Left ventricle myocardium inferior (tissue), 1 donor: ENCODE data around the gene FAIM2. TPM values are rescaled to one million over a fixed set of nuclear protein-coding genes. Genes with fewer than 3 reads are reported as not detected.

ENCODE experiments used
- DNase-seq: peaks from one replicate; pipeline ENCODE4 v3.0.0-alpha.2; 2020
- H3K27ac ChIP-seq: fragments of 200-600 bp; replicated peaks from 2 replicates; pipeline ENCODE4 v1.8.0; 2021
- H3K27me3 ChIP-seq: fragments of 200-600 bp; 2 replicates; pipeline ENCODE4 v1.8.0; 2021; ENCODE audit warnings: low read depth
- H3K36me3 ChIP-seq: fragments of 200-600 bp; 2 replicates; pipeline ENCODE4 v1.8.0; 2021
- H3K4me1 ChIP-seq: fragments of 200-600 bp; 2 replicates; pipeline ENCODE4 v1.8.0; 2021
- H3K4me3 ChIP-seq: fragments of 200-600 bp; 2 replicates; pipeline ENCODE4 v1.8.0; 2021; ENCODE audit warnings: mild to moderate bottlenecking, moderate library complexity
- H3K9me3 ChIP-seq: fragments of 200-600 bp; replicated peaks from 2 replicates; pipeline ENCODE4 v1.8.0; 2021
- CTCF ChIP-seq: fragments of 200-600 bp; IDR thresholded peaks from 2 replicates; pipeline ENCODE4 v1.8.0; 2021; ENCODE audit warnings: antibody characterized with exemption, mild to moderate bottlenecking, borderline replicate concordance
- intact Hi-C: fragments of 100-400 bp; cut with micrococcal nuclease; formaldehyde crosslinking; loops from one replicate; pipeline ENCODE4 v1.11.0; 2022
- total RNA-seq: library from RNA; stranded (reverse); fragmentation: NEBNext Ultra II Directional; extraction: Animal tissue kit (Norgen Biotek cat#: 25700); gene quantifications from one replicate; pipeline ENCODE4 v1.2.1, GENCODE V29; 2021
- donor health status: DM: no; HTN: yes; CAD: no; lungs with severe emphysema.

The FAIM2 gene
- total RNA-seq, 1 donor from 2014 or later, result 7.4 TPM

- DNase-seq, result no peak
- Histone ChIP-seq H3K9me3 (no peaks in the 10 kb centered on the region), H3K36me3 (no peaks in the 10 kb centered on the region), H3K4me1 (no peaks in the 10 kb centered on the region), H3K27ac (no peak overlapping the region), H3K27me3 (peaks cover 53% of the 10 kb centered on the region), H3K4me3 (no peak overlapping the region)
- no peak for TF ChIP-seq CTCF
- intact Hi-C loops, result no loop called here
Observed at GRCh38 chr12:49889361-49890095, 14.2 kb downstream of the FAIM2 start.

- H3K27me3 ChIP-seq, result peaks cover 62% of the 10 kb centered on the region
- no peaks in the 10 kb centered on the region for H3K9me3 ChIP-seq
- H3K4me1 ChIP-seq, result no peaks in the 10 kb centered on the region
- intact Hi-C loops, result no loop called here
- TF ChIP-seq CTCF, result no peak
- no peak overlapping the region for H3K4me3 ChIP-seq
- H3K27ac ChIP-seq, result no peak overlapping the region
- H3K36me3 ChIP-seq, result no peaks in the 10 kb centered on the region
- no peak for DNase-seq
Observed at GRCh38 chr12:49888461-49889151, 15.1 kb downstream of the FAIM2 start.

GRCh38 chr12:49887536-49888401 is 15.9 kb downstream of the FAIM2 start:
- no peaks in the 10 kb centered on the region for H3K36me3 ChIP-seq
- no peak overlapping the region for H3K4me3 ChIP-seq
- no peak overlapping the region for H3K27ac ChIP-seq
- H3K9me3 ChIP-seq, result no peaks in the 10 kb centered on the region
- no peak for TF ChIP-seq CTCF
- no peaks in the 10 kb centered on the region for H3K4me1 ChIP-seq
- intact Hi-C loops, result no loop called here
- no peak for DNase-seq
- peaks cover 70% of the 10 kb centered on the region for H3K27me3 ChIP-seq

- no peak for DNase-seq
- H3K4me3 ChIP-seq, result no peak overlapping the region
- no peaks in the 10 kb centered on the region for H3K4me1 ChIP-seq
- TF ChIP-seq CTCF, result no peak
- no peaks in the 10 kb centered on the region for H3K9me3 ChIP-seq
- intact Hi-C loops, result no loop called here
- no peak overlapping the region for H3K27ac ChIP-seq
- peaks cover 69% of the 10 kb centered on the region for H3K27me3 ChIP-seq
- H3K36me3 ChIP-seq, result no peaks in the 10 kb centered on the region
Observed at GRCh38 chr12:49887091-49887490, 16.6 kb downstream of the FAIM2 start.

- Histone ChIP-seq H3K9me3 (no peaks in the 10 kb centered on the region), H3K4me3 (no peak overlapping the region), H3K4me1 (no peaks in the 10 kb centered on the region), H3K27ac (no peak overlapping the region), H3K36me3 (no peaks in the 10 kb centered on the region), H3K27me3 (peaks cover 62% of the 10 kb centered on the region)
- TF ChIP-seq CTCF, result no peak
- no peak for DNase-seq
- intact Hi-C loops, result no loop called here
Observed at GRCh38 chr12:49885663-49886461, 17.8 kb downstream of the FAIM2 start.
